Testis (tissue), 2 donors: ENCODE data around the gene RCOR3.

Experiments
- POLR2A ChIP-seq: fragments of 450-650 bp; IDR thresholded peaks from one replicate; pipeline ENCODE4 v1.6.1; 2017; ENCODE audit warnings: antibody characterized with exemption, mild to moderate bottlenecking, moderate library complexity
- TF ChIP-seq, protein P1 (sequence below), 3 experiments: fragments of 450-650 bp in 2 of 3; fragments of 200-600 bp in 1 of 3; sonication (generic) in 1 of 3; IDR thresholded peaks; one replicate each; pipeline ENCODE4 v1.5.1; 2016 to 2019; ENCODE audit warnings: antibody characterized with exemption in 3 of 3, mild to moderate bottlenecking in 2 of 3, moderate library complexity in 1 of 3

GRCh38 chr1:211267204-211267857 lies 8.2 kb downstream of the RCOR3 start:
- TF ChIP-seq, protein P1, sequence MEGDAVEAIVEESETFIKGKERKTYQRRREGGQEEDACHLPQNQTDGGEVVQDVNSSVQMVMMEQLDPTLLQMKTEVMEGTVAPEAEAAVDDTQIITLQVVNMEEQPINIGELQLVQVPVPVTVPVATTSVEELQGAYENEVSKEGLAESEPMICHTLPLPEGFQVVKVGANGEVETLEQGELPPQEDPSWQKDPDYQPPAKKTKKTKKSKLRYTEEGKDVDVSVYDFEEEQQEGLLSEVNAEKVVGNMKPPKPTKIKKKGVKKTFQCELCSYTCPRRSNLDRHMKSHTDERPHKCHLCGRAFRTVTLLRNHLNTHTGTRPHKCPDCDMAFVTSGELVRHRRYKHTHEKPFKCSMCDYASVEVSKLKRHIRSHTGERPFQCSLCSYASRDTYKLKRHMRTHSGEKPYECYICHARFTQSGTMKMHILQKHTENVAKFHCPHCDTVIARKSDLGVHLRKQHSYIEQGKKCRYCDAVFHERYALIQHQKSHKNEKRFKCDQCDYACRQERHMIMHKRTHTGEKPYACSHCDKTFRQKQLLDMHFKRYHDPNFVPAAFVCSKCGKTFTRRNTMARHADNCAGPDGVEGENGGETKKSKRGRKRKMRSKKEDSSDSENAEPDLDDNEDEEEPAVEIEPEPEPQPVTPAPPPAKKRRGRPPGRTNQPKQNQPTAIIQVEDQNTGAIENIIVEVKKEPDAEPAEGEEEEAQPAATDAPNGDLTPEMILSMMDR (IDR thresholded peaks at IDR 0.05), result no peak
- TF ChIP-seq POLR2A, result no peak
